Stimulated activated CD8-positive, alpha-beta memory T cell treated with anti-CD3 and anti-CD28 coated beads, Interleukin-12 subunit alpha, Interleukin-12 subunit beta, amount 100 ng/mL, for 24 hours (primary cell): ENCODE results near the gene TGFB1.

Experiments
- DNase-seq: peaks from one replicate; pipeline ENCODE4 v3.0.0-alpha.2; 2020; ENCODE audit errors: extremely low read depth

Gene TGFB1

GRCh38 chr19:41341669-41342490 lies 11.8 kb downstream of the TGFB1 start:
- DNase-seq: no peak

GRCh38 chr19:41339936-41340335 lies 13.8 kb downstream of the TGFB1 start:
- DNase-seq: no peak

- no peak for DNase-seq
These were observed 18.3 kb downstream of the TGFB1 start for GRCh38 chr19:41335467-41335866.

- no peak for DNase-seq
These were observed 18.9 kb downstream of the TGFB1 start for GRCh38 chr19:41334793-41335192.

DNA sequence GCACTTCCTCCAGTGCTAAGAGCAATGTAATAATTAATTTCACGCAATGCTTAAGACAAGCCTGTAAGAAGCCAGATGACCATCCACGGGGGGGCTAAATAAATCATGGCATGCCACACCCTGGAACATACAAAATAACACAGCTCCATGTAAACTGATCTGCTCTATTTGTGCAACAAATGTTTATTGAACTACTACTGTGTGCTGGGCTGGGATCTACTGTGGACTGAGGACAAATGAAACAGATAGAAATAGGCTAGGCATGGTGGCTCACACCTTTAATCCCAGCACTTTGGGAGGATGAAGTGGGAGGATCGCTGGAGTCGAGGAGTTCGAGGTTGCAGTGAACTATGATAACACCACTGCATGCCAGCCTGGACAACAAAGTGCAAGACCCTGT lies 21.3 kb downstream of the TGFB1 start:
- no peak for DNase-seq

DNA sequence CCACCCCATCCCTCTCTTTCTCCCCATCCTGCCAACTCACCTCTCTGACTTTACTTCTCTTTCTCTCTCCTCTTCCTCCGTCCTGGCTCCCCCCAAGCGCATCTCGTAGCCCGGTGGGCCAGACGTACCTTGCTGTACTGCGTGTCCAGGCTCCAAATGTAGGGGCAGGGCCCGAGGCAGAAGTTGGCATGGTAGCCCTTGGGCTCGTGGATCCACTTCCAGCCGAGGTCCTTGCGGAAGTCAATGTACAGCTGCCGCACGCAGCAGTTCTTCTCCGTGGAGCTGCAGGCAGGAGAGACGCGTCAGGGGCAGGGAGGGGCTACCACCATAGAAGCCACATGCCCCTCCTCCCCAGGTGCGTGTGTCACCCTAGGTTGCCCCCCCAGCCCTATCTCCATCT lies 21.7 kb downstream of the TGFB1 start:
- DNase-seq: no peak

- no peak for DNase-seq
These were observed 22.6 kb downstream of the TGFB1 start for GRCh38 chr19:41330946-41331678.

DNA sequence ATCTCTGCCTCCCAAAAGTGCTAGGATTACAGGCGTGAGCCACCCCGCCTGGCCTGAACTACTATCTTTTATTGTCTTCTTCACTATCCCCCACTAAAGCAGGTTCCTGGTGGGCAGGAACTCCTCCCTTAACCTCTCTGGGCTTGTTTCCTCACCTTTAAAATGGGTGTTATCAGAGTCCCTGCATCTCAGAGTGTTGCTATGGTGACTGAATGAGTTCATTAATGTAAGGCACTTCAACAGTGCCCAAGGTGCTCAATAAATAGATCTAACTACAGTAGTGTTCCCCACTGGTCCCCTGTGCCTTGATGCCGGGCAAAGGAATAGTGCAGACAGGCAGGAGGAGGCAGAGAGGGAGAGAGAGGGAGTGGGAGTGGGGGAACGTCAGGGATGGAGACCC lies 23.2 kb downstream of the TGFB1 start:
- DNase-seq: no peak

GRCh38 chr19:41328842-41329225 lies 24.9 kb downstream of the TGFB1 start:
- DNase-seq: no peak

DNA sequence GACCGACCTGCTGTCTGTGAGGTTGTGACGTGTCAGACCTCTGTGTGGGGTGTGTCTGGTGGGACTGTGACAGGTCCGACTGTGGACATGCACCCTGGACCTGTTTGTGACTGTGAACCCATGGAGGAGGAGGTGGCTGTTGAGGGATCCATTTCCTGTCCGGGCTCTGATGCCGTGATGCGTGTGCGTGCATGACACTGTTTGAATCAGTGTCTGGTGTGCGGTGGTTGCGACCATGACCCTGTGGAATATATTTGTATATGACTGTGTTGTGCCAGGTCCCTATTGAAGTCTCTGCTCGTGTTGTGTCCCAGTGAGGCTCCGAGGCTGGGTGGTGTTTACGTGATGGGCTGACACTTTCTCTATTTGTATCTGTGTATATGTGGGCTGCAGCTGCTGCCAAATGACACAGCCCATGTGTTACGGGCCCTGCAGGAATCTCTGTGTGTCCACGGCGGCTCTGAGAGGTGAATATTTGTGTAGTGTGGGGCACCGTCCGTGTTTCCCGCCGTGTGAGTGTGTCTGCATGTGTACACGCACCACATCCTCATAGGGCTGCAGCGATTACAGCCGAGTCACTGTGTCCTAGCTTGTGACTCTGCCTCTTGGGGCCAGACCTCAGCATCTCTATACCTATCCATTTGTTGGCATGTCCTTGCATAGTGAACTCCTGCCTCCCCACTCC lies 25.4 kb downstream of the TGFB1 start:
- DNase-seq: no peak

DNA sequence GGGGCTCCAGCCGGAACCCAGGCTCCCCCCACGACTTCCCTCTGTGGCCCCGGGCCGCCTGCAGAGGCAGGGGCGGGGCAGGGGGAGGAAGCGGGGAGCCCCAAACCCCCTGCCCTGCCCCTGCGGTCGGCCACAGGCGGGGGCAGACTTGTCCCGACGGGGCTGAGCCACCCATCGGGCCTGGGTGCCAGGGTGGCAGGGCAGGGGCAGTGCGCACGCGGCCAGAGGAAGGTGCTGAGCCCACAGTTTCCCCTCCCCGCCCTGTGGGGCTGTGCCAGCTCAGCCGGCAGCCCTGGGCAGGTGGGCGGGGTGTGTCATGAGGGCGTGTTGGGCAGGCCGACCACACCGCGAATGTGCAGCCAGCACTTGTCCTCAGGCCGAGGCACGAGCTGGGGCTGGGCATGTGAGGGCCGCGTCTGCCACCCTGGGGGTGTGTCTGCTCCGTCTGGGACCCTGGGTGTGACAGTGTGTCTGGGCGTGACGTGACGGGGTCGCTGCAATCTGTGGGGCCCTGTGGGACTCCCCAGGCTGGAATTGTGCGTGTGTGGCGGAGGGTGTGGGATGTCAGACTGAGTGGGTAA lies 26.1 kb downstream of the TGFB1 start:
- DNase-seq: peak; percentile 69

- DNase-seq: no peak
These were observed 26.6 kb downstream of the TGFB1 start for GRCh38 chr19:41327076-41327575.

GRCh38 chr19:41325947-41326706 lies 27.6 kb downstream of the TGFB1 start:
- no peak for DNase-seq

GRCh38 chr19:41325640-41325946 lies 28.1 kb downstream of the TGFB1 start:
- no peak for DNase-seq

- no peak for DNase-seq
These were observed 28.6 kb downstream of the TGFB1 start for GRCh38 chr19:41324921-41325639.

- no peak for DNase-seq
These were observed 29.5 kb downstream of the TGFB1 start for GRCh38 chr19:41324231-41324702.

- no peak for DNase-seq
These were observed 30.1 kb downstream of the TGFB1 start for GRCh38 chr19:41323430-41324125.

GRCh38 chr19:41323023-41323422 lies 30.7 kb downstream of the TGFB1 start:
- DNase-seq: no peak

DNA sequence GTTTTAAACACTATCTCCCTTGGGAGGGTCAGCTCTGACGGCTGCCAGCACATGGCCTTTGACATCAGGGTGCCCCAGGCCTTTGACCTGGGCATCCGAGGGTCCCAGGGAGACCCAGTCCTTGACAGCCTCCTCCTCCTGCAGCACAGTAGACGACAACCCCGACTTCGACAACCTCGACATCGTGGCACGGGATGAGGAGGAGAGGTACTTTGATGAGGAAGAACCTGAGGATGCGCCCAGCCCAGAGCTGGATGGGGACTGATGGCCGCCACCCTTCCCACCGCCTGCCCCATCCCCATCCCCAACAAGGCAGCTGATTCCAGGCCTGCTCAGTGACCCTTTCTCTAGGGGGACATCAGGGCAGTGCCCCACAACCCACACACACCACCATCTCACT lies 31.3 kb downstream of the TGFB1 start:
- no peak for DNase-seq

DNA sequence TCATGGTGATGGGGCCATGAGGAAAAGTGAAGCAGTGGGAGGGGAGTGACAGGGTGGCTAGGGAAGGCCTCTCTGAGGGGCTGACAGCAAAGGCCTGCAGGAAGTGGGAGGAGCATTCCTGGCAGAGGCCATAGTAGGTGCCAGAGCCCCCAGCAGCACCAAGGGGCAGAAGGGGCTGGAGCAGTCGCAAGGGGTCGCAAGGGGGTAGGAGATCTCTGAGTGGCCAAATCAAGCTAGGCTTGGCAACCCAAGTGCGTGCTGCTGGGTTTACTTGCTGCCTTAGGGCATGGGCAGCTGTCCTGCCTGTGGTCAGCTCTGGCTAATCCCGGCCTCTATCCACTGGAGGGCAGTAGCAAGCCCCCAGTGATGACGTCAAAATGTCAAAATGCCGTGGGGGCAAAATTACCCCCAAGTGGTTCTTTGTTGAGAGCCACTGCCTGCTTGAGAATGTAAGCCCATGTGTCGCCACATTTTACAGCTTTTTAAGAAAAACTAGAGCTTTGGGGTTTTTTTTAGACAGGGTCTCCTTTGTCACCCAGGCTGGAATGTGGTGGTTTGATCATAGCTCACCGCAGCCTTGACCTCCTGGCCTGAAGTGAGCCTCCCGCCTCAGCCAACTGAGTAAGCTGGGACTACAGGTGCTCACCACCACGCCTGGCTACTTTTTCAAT lies 32.0 kb downstream of the TGFB1 start:
- no peak for DNase-seq
